K562 (cell line): ENCODE data around the gene TTC39A. TPM values are rescaled to one million over a fixed set of nuclear protein-coding genes. Genes with fewer than 3 reads are reported as not detected.
A peak's percentile ranks its signal among the peaks of the same experiment; 100 is the strongest.

Experiments used
- ARID2 ChIP-seq: fragments of 450-650 bp; IDR thresholded peaks from 2 replicates; pipeline ENCODE4 v1.6.1; 2017; ENCODE audit warnings: antibody characterized with exemption, mild to moderate bottlenecking
- CBFA2T3 ChIP-seq: fragments of 450-650 bp; IDR thresholded peaks from 2 replicates; pipeline ENCODE4 v1.6.1; 2017
- E2F3 ChIP-seq: fragments of 250-450 bp; sonication (Bioruptor Pico); IDR thresholded peaks from 2 replicates; pipeline ENCODE4 v1.4.0; 2020; ENCODE audit warnings: mild to moderate bottlenecking
- EP400 ChIP-seq: fragments of 450-650 bp; IDR thresholded peaks from 2 replicates; pipeline ENCODE4 v1.6.1; 2017; ENCODE audit warnings: antibody characterized with exemption, mild to moderate bottlenecking, moderate library complexity
- GTF2E2 ChIP-seq: fragments of 200-800 bp; sonication (Bioruptor generic); IDR thresholded peaks from 2 replicates; pipeline ENCODE4 v1.6.1; 2016; ENCODE audit warnings: missing genetic modification characterization, missing compliant biosample characterization
- MCM3 ChIP-seq: fragments of 450-650 bp; IDR thresholded peaks from 2 replicates; pipeline ENCODE4 v1.6.1; 2016
- MITF ChIP-seq: IDR thresholded peaks from 2 replicates; pipeline ENCODE4 v1.6.1; 2014; ENCODE audit warnings: antibody characterized with exemption
- NR3C1 ChIP-seq: sonication (generic); formaldehyde crosslinking; IDR thresholded peaks from 2 replicates; pipeline ENCODE4 v1.8.1; 2022; ENCODE audit warnings: missing genetic modification reagents
- ZNF583 ChIP-seq: fragments of 250-450 bp; sonication (Bioruptor Pico); IDR thresholded peaks from 2 replicates; pipeline ENCODE4 v1.4.0; 2020
- ZNF75A ChIP-seq: fragments of 450-650 bp; formaldehyde crosslinking; IDR thresholded peaks from 2 replicates; pipeline ENCODE4 v1.4.0; 2020; ENCODE audit warnings: mild to moderate bottlenecking
- ZZZ3 ChIP-seq: fragments of 450-650 bp; IDR thresholded peaks from 2 replicates; pipeline ENCODE4 v1.6.1; 2016; ENCODE audit warnings: antibody characterized with exemption, mild to moderate bottlenecking, moderate library complexity
- polyA plus RNA-seq, 8 experiments: library from polyadenylated mRNA; depleted of rRNA in 4 of 8; stranded (reverse) in 5 of 8; unstranded in 3 of 8; fragments of >200 nt; fragmentation: Nextera tagmentation in 2 of 8; fragmentation: Illumina TruSeq in 1 of 8; extraction: Ambion mirVana in 2 of 8; extraction: Trizol in 1 of 8; gene quantifications; 2 replicates each; pipeline versions ENCODE4 v1.2.1 to v1.2.3, GENCODE V29; 2011 to 2014; ENCODE audit warnings: inconsistent platforms in 1 of 8, missing spikeins in 1 of 8
- total RNA-seq, 7 experiments: library from RNA; depleted of rRNA in 6 of 7; stranded (reverse); fragments of >200 nt in 6 of 7; fragmentation: Illumina TruSeq in 2 of 7; extraction: Trizol in 2 of 7; gene quantifications; 2 replicates each; pipeline versions ENCODE4 v1.2.1 to v1.2.3, GENCODE V29; 2011 to 2021; ENCODE audit warnings: low replicate concordance in 1 of 7
- TF ChIP-seq, protein P1 (sequence below): fragments of 450-650 bp; IDR thresholded peaks from 2 replicates; pipeline ENCODE4 v1.6.1; 2016; ENCODE audit warnings: borderline replicate concordance
- TF ChIP-seq, protein P2 (sequence below): fragments of 250-450 bp; sonication (Bioruptor Pico); IDR thresholded peaks from 2 replicates; pipeline ENCODE4 v1.8.0; 2021; ENCODE audit warnings: mild to moderate bottlenecking, moderate library complexity
- TF ChIP-seq, protein P3 (sequence below): fragments of 450-650 bp; IDR thresholded peaks from 2 replicates; pipeline ENCODE4 v1.6.1; 2017; ENCODE audit warnings: mild to moderate bottlenecking, moderate library complexity

TTC39A gene
- total and polyA plus RNA-seq, 9 of the 15 experiments (the other 6 are each of a cell fraction or from before 2014, with no cell fraction given), result 0.18 to 0.82 (median 0.35) TPM

- TF ChIP-seq, protein P1, sequence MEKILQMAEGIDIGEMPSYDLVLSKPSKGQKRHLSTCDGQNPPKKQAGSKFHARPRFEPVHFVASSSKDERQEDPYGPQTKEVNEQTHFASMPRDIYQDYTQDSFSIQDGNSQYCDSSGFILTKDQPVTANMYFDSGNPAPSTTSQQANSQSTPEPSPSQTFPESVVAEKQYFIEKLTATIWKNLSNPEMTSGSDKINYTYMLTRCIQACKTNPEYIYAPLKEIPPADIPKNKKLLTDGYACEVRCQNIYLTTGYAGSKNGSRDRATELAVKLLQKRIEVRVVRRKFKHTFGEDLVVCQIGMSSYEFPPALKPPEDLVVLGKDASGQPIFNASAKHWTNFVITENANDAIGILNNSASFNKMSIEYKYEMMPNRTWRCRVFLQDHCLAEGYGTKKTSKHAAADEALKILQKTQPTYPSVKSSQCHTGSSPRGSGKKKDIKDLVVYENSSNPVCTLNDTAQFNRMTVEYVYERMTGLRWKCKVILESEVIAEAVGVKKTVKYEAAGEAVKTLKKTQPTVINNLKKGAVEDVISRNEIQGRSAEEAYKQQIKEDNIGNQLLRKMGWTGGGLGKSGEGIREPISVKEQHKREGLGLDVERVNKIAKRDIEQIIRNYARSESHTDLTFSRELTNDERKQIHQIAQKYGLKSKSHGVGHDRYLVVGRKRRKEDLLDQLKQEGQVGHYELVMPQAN, result no peak
- TF ChIP-seq GTF2E2 (no peak), CBFA2T3 (no peak), MITF (no peak), ZZZ3 (no peak), EP400 (peak; percentile 51; the same call in 1 of the 2 replicates), E2F3 (CRISPR knock-in tag) (no peak), ZNF75A (CRISPR knock-in tag) (no peak), NR3C1 (CRISPR knock-in tag) (no peak), MCM3 (no peak), ZNF583 (CRISPR knock-in tag) (no peak), ARID2 (peak; percentile 67; the same call in 1 of the 2 replicates)
- TF ChIP-seq, protein P2, sequence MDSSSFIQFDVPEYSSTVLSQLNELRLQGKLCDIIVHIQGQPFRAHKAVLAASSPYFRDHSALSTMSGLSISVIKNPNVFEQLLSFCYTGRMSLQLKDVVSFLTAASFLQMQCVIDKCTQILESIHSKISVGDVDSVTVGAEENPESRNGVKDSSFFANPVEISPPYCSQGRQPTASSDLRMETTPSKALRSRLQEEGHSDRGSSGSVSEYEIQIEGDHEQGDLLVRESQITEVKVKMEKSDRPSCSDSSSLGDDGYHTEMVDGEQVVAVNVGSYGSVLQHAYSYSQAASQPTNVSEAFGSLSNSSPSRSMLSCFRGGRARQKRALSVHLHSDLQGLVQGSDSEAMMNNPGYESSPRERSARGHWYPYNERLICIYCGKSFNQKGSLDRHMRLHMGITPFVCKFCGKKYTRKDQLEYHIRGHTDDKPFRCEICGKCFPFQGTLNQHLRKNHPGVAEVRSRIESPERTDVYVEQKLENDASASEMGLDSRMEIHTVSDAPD (CRISPR knock-in tag), result no peak
- TF ChIP-seq, protein P3, sequence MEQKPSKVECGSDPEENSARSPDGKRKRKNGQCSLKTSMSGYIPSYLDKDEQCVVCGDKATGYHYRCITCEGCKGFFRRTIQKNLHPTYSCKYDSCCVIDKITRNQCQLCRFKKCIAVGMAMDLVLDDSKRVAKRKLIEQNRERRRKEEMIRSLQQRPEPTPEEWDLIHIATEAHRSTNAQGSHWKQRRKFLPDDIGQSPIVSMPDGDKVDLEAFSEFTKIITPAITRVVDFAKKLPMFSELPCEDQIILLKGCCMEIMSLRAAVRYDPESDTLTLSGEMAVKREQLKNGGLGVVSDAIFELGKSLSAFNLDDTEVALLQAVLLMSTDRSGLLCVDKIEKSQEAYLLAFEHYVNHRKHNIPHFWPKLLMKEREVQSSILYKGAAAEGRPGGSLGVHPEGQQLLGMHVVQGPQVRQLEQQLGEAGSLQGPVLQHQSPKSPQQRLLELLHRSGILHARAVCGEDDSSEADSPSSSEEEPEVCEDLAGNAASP, result no peak
Observed at GRCh38 chr1:51296383-51297357, 33.7 kb downstream of the TTC39A start (continued).
